ENCODE results near the gene ADCY6.
A peak's percentile ranks its signal among the peaks of the same experiment; 100 is the strongest.

The ADCY6 gene

DNA sequence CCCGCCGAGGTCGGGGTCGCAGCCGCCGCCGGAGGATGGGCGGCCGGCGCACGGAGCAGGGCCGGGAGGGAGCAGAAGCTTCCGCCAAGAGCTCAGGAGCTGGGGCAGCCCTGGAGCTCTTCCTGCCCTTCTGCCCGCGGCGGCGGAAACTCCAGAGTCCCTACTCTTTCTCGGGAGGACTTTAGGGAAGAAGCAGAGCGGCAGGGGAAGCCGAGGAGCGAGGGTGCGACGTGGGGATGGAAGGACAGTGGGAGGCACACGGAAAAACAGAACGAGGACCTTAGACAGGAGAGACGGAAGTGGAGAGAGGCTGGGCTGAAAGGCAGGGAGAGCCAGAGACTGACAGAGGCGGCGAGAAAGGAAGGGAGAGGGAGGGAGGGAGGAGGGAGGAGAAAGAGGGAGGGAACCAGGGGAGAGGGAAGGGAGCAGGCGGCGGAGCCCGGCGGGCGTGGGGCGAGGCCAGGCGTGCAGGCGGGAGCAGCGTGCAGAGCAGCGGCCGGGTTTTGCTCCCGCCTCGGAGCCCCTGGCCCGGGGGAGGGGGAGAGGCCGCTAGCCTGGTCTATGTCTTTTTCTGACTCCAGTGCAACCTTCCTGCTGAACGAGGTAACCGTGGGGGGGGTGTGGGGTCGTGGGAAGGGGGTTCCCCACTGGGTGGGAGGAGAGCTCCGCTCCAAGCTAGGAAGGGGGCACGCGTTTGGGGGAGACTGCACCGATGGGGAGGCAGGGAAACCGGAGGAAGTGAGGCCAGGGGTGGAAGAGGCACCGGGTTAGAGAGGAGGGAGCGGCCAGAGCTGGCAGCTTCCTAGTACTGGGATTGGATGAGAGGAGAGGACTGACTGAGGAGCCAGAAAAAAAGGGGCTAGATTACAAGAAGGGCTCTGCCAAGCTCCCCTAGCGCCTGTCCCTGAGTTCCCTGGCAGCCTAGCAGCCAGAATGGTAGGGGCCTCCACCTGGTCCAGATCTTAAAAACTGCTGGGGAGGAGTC lies 26.5 kb upstream of the ADCY6 start:
- peak; percentile 3 for DNase-seq

DNA sequence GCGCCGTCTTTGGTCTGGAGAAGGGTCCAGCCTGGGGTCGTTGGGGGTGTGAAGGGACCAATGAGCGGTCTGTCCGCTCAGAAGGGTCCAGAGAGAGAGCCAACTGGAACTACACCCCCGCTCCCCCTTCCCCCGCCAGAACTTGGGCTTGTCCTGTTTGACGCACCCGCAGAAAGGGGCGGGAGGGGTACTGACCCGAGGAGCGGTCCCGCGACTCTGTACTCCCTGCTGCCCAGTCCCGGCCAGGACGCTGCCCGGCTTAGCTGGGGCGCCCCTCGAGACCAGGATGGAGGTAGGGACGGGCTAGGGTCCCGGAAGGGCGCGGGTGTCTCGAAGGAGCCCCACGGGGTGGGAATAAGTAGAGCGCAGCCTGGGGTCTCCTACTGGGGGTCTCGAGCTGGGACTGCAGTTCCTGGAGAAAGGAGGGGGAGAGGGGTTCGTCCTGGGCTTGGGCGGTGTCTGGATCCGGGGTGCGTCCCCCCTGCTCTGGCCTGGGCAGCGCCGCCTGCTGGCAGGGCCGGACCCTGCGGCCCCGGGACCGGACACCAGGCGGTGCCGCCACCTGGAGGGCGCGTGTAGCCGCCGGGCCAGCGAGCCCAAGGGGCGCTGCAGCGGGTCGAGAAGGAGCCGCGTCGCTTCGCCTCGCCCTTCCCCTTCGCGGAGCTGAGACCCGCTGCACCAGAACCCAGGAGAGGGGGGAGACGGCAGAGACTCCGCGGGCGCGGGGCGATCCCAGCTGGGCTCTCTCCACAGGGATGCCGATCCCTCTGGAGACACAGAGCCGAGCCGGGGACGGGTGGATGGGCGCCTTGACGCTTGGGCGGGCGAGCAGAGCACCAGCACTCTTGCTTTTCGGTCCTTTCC lies 25.6 kb upstream of the ADCY6 start:
- no peak for DNase-seq

DNA sequence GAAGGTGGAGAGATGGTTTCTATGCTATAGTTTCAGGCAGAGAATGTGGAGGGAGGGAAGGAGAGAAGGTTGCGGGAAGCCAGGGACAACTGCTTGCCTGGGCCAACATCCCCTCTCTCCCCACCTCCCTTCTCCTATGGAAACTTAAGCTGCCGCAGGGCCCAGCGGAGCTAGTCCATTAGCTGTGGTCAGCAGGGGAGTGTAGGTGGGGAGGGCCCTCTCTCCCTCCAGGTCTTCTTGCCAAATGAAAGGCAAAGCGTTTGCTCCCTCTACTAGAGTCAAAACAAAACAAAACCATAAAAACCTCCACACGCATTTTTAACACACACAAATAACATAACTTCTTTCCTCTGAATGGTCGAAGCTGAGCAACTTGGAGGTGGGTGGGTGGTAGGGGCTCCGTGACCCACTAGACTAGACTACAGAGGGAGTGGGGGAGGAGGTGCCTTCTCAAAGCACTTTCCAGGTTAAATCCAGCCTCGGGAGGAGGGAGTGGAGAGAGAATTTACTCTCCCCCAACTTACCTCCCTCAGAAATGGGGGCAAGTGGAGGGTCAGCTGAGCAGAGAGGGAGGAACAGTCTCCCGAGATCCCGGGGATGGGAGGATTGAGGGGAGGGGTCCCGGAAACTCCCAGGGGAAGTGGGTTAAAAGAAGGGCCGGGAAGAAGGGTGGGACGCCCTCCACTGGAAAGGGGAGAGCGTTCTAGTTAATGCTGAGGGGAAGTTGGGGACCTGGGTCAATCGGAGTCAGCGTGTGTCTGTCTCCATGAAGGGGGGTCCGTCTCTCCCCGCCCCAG lies 24.8 kb upstream of the ADCY6 start:
- no peak for DNase-seq

DNA sequence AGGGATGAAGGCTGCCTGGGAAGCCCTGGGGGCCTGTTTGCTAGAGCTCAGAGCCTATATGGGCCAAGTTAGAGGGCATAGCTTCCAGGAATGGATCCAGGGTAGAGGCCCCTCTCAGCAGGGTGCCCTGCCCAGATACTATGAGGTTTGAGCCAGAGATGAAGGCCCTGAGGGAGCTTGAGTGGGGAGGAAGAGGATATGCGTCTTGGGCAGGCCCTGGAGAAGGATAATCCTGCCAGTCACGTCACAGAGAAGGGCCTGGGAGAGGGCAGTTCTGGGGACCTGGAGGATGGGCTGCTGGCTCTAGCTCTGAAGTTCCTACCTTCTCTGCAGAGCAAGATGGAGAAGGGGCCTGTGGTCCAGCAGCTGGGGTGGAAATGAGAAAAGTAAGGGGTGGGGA lies 23.5 kb upstream of the ADCY6 start:
- no peak for DNase-seq

DNA sequence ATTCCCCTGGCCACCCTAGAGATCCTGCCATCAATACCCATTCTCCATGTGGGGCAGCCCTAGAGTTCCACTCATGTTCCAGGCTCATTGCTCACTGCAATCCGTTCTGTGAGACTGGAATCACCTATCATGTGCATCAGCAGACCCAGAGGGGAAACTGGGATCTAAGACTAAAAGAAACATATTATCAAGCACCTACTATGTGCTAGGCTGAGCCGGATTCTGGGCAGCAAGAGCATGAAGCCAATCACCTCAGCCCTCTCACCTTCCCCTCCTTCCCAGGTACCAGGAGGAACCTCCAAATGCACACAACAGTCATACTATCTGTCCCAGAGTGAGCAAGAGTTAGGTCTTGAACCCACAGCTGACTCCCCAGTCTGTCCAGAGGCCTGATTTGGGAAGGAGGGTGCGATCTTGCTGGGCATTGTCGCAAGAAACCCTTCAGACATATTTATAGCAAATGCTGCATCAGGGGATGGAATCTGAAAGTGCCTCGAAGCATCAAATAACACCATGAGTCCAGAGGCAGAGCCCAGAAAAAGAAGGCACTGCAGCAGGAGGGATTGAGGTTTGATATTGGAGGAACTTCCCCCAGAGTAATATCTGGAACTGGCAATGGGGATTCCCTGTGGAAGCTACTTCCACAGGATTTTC lies 22.7 kb upstream of the ADCY6 start:
- no peak for DNase-seq

DNA sequence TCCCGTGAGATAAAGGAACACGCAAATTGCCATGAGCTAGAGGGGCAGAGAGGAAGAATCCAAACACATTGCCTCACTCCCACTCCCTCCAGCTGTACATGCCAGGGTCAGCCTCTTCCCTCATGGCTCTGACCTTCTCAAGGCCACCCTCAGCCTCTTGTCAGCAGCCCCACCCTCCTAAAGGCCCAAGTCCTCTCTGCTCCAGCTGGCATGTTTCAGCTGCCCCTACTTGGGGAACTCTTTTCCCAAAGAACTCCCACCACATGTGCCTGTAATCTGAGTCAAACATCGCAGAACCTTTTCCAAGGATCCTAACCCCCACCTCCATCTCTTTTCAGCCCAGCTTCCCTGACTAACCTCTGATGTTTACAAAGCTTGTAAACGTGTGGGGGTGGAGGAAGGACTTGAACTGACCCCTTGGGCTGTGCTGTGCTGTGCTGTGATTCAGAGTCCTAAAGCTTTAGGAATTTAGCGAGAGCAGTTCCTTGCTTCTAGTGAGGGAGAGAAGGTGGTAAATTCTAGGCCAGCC lies 22.1 kb upstream of the ADCY6 start:
- no peak for DNase-seq

DNA sequence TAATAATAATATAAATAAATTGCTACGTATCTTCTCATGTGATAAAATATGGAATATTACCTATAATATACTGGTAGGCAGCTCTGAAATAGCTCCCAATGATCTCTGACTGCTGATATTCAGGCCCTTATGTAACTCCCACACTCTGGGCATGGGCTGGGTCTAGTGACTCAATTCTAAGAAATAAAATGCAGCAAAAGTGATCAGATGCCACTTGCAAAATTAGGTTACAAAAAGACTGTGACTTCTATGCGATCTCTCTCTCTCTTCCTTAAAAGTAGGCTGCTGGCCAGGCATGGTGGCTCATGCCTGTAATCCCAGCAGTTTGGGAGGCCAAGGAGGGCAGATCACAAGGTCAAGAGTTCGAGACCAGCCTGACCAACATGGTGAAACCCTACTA lies 19.1 kb upstream of the ADCY6 start:
- DNase-seq: no peak

DNA sequence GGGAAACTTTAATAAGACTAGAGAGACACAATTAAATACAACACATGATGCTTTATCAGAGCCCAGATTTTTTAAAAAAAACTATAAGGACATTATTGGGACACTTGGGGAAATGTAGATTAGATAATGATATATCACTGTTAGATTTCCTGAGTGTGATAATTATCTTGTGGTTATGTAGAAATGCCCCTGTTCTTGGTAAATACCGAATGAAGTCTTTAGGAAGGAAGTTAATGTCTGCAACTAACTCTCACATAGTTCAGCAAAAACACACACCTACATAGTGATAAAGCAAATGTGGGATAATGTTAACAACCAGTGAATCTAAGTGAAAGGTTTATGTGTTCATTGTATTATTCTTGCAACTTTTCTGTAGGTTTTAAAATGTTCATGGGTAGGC lies 14.8 kb upstream of the ADCY6 start:
- DNase-seq: no peak

DNA sequence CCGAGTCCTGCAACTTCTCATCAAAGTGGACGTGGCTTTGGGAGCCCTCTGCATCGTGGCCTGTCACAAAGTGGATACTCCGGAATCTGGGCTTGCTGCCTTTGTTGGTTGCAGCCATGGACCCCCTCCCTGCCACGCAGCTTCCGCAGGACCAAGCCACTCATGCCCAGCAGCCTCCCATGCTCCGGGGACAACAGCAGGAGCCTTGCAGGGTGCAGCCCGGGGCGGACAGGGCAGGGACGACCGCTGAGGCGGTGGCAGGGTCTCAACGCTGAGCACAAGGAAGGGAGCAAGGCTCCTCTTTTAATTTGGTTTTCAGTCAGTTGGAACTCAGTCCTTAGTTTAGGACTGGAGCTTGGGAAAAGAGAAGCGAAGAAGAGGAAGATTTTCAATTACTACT lies 12.1 kb upstream of the ADCY6 start:
- no peak for DNase-seq

DNA sequence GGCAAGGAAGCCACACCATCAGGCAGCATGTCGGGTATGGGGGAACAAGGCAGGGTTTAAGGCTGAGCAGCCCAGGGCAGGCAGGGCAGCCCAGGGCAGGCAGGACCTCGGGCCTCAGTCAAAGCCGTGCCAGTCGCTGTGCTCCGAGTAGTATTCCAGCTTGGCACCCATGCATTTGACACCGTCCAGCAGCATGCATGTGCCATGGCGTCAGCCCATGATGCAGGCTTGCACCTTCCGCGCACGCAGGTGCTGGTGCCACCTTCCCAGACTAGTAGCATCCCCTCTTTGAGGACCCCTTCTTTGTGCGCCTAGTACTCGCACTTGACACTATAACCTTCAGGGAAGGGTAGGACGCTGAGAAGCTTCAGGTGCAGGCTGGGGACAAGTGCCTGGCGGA lies 11.6 kb upstream of the ADCY6 start:
- no peak for DNase-seq

DNA sequence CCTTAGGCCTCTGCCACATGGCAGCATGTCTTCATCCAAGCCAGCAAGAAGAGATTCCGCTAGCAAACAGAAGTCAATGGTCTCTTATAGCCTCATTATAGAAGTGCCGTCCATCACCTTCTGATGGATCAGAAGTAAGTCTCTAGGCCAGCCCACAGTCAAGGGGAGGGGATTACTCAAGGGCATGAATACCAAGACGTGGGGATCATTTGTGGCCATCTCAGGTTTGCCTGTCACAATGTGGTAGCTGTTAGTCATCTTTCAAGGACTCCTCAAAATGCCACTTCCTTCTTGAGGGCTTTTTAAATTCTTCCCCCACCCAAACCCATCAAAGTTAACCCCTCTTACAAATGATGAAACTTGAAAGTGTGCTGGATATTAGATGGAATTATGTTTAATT lies 8.1 kb upstream of the ADCY6 start:
- DNase-seq: no peak

DNA sequence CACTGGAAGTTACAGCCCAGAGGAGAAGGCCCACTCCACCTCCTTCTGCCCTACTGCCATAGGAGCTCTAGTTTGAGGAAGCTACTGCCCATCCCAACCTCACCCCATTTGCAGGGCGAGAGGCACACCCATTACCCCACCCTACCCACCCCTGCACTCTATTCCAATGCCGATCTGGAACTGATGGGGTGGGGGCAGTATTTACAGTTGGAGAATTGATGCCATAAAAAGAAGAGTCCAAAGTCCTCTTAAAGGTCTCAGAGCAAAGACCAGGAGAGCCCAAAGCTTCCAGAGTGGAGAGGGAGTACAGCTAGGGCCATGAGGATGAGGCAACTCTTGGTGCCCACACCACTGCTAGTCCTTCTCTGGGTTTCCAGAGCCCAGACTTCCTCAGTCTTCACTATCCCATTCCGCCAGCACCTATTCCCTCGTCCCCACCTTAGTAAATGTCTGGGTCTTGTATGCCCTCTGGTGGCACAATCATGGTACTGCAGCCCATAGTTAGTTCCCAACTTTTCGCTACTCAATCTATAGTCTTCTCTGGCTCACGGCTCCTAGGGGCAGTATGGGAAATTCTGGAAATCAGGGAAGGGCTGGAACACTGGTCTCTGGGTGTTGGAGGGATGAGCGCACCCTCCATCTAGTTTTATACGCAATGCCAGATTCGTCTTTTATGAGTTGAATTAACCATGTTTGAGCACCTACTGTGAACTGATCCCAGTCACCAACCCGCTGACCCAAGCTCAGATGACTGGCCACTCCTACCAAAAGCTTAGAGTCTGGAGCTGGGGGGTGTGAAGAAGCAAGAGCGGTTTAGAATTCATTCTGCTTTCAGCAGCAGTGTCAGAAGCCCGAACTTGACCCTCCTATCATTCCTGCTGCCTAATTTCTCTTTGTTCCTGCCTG lies 6.9 kb upstream of the ADCY6 start:
- peak; percentile 23 for DNase-seq

DNA sequence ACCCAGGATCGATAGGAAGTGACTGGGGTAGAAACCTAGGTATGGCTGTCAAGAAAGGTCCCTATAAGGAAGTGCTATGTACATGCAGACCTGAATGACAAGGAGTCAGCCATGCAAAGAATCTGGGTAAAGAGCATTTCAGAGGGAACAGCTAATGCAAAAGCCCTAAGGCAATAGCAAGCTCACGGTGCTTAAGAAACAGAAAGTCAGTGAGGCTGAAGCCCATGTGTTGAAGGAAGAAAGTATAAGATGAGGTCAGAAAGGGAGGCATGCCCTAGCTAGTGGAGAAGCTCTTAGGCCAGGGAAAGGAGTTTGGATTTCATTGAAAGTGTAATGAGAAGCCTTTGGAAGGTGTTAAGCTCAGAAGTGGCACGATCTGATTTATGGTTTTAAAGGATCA lies 6.0 kb upstream of the ADCY6 start:
- DNase-seq: no peak

DNA sequence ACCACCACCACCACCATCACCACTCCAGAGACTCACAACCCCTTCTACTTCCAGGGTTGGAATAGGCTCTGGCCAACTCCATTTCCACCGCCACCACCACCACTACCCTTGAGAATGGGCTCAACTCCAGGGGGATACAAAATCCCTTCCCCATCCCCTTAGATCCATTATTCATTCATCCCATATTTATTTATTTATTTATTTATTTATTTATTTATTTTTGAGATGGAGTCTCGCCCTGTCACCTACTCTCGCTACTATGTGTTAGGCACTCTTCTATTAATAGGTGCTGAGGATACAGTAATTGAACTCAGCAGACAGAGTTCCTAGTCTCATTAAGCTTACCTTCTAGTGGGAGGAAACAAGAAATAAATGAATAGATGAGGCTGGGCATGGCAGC lies 4.8 kb upstream of the ADCY6 start:
- DNase-seq: no peak

DNA sequence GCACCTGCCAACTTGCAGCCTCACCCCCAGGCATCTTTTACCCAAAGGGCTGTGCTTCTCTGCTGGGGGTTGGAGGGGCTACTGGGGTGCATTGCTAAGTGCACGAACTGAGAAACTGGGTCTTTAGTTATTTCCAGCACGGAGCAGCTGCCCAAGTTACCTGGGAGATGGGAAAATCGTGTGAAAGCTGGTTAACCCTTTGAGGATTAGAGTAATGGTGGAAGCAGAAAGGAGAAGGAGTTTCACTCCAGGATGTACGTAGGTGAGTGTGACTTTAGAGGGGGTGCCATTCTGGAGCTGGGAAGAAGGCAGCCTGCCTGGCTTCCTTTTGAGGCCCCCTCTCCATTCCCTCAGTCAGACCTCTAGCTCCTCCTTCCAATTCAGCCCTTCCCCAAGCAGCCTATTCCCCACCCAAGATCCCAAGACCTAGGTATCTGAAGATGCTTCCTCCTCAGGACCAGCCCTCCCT lies 1.0 kb upstream of the ADCY6 start:
- no peak for DNase-seq

DNA sequence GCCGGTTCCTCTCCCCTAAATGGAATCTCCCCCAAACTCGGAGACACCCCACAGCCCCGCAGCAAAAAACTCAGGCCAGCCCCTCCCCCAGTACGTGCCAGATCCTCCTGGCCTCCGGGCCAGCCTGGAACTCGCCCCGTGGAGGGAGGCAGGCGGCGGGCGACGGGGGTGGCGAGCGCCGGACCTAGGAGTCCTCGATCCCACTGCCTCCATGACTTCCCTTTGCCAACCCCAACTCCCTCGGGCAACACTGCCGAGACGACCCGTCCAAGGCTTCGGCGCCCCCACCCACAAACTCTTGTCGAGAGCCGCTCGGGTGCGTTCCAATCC lies 400 bp downstream of the ADCY6 start:
- DNase-seq: no peak

DNA sequence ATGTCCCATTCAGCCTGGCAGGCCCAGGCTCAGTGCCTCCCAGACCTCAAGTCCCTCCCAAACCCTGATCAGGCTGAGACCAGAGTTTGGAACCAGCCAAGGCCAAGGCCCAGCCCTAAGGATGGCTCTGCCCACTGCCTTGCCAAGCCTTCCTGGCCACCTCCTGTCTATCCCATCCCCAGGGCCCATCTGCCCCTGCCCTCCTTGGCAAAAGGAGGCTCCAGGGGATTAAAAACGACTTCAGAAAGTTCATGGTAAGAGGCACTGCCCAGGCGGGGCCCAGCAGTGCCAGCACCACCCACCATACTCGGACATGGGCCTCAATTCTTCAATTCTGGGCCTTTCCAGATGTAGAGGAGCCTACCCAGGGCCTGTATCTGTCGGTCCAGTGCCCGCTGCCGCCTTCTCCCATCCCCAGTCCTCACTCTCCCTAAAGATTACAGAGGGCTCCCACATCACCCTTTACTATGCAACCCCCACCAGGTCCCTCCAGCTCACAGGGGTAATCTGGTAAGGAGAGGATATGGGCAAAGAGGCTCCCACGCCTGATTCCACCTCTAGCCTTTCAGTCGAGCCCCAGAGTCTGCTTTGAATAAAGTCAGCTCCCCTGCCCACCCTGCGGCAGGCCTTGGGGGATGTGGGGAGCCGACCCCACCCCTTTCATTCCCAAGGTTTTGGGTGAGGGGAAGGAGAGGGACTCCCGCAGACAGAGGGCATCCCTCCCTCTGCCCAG lies 932 bp downstream of the ADCY6 start:
- no peak for DNase-seq

DNA sequence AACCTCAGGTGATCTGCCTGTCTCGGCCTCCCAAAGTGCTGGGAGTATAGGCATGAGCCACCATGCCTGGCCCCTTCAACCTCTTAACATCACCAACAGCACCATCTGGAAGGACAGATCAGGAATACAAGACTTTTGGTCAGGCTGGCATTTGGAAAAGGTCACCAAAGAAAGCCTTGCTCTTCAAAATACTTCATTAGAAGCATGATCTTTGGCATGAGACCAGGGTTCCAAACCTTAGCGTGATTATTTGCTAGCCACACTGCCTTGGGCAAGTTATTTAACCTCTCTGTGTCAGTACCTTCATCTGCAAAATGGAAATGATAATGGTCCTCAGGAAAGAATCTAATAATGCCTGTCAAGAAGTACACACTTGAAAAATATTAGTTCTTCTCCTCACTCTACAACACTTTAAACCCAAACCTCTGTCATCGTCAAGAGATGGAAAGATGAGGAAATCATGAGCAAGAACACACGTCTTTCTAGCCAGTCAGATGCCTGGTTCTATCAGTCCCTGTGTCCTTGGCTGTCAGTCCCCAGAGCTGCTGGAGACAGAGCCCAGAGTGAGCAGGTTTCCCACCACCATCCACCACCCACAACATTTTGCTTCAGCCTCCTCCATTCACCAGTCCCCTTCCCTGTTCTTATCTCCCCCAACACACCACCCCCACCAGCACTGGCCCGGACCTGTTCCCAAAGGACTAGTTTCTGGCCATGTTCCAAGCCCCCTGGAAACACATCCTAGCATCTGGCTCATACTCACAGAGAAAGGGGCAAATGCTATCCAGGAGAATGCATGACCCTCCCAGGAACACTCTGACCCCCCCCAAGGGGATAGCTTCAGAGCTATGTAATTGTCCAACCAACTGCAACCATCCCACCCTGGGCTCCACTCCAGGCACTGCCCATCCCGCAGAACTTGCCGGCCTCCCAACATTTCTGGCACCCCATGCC lies 2.0 kb downstream of the ADCY6 start:
- no peak for DNase-seq

DNA sequence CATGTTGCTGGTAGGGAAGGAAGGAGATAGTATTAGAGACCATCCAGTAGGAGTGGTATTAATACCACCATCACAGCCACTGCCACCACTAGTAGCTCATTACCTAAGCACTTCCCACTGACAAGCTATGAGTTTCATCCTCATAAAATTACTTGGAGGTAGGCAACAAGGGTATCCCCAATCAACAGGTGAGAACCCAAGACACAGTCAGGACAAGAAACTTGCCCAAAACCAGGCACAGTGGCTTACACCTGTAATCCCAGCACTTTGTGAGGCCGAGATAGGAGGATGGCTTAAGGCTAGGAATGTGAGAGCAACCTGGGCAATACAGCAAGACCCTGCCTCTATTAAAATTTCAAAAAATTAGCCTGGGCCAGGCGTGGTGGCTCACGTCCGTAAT lies 5.5 kb downstream of the ADCY6 start:
- DNase-seq: no peak
